A549 (cell line): ENCODE results near the gene SRSF4.

Experiments used
- CBX8 ChIP-seq: fragments of 200-600 bp; sonication (generic); IDR thresholded peaks from 2 replicates; pipeline ENCODE4 v1.6.1; 2016
- CTCF ChIP-seq: fragments of >200 bp; sonication (Bioruptor Twin); formaldehyde crosslinking; IDR thresholded peaks from 3 replicates; pipeline ENCODE4 v1.5.1; 2016
- EHMT2 ChIP-seq: fragments of 200-600 bp; sonication (generic); IDR thresholded peaks from 2 replicates; pipeline ENCODE4 v1.6.1; 2016; ENCODE audit warnings: antibody characterized with exemption, low read depth, mild to moderate bottlenecking, moderate library complexity
- EP300 ChIP-seq, 2 experiments: fragments of >200 bp; sonication (Bioruptor Twin); formaldehyde crosslinking; IDR thresholded peaks; 2 replicates in 1 of 2; 3 replicates in 1 of 2; pipeline ENCODE4 v1.6.1; 2016 to 2017
- HEYL ChIP-seq: fragments of 250-450 bp; sonication (Bioruptor Pico); IDR thresholded peaks from 2 replicates; pipeline ENCODE4 v1.8.0; 2021; ENCODE audit warnings: mild to moderate bottlenecking, moderate library complexity
- KDM1A ChIP-seq: fragments of 200-600 bp; sonication (generic); IDR thresholded peaks from 2 replicates; pipeline ENCODE4 v1.6.1; 2016; ENCODE audit warnings: low read depth, mild to moderate bottlenecking
- NPAS2 ChIP-seq: fragments of 250-450 bp; sonication (Bioruptor Pico); IDR thresholded peaks from 2 replicates; pipeline ENCODE4 v1.8.0; 2022; ENCODE audit warnings: mild to moderate bottlenecking, moderate library complexity, borderline replicate concordance
- PHF8 ChIP-seq: fragments of 200-600 bp; sonication (generic); IDR thresholded peaks from 2 replicates; pipeline ENCODE4 v1.6.1; 2016; ENCODE audit warnings: low read depth, mild to moderate bottlenecking, antibody characterized with exemption, moderate library complexity, borderline replicate concordance
- POLR2A ChIP-seq: IDR thresholded peaks from 2 replicates; pipeline ENCODE4 v1.6.1; 2012; ENCODE audit warnings: mild to moderate bottlenecking, low read length
- RAD21 ChIP-seq, 2 experiments: fragments of >200 bp in 1 of 2; sonication (Bioruptor Twin) in 1 of 2; formaldehyde crosslinking in 1 of 2; IDR thresholded peaks in 1 of 2; conservative IDR thresholded peaks in 1 of 2; 2 replicates in 1 of 2; 3 replicates in 1 of 2; pipeline ENCODE4 v1.6.1; 2012 to 2018; ENCODE audit warnings: inconsistent platforms in 1 of 2
- RFX5 ChIP-seq: fragments of 450-650 bp; IDR thresholded peaks from 2 replicates; pipeline ENCODE4 v1.7.1; 2014; ENCODE audit warnings: antibody characterized with exemption, mild to moderate bottlenecking, moderate library complexity
- RNF2 ChIP-seq: fragments of 200-600 bp; sonication (generic); IDR thresholded peaks from 2 replicates; pipeline ENCODE4 v1.6.1; 2016; ENCODE audit warnings: low read depth, mild to moderate bottlenecking, antibody characterized with exemption, moderate library complexity, borderline replicate concordance
- ZFP36 ChIP-seq: fragments of 450-650 bp; IDR thresholded peaks from 2 replicates; pipeline ENCODE4 v1.6.1; 2014; ENCODE audit warnings: borderline replicate concordance; ENCODE audit not compliant: partially characterized antibody
- ZNF302 ChIP-seq: fragments of 250-450 bp; sonication (Bioruptor Pico); IDR thresholded peaks from 2 replicates; pipeline ENCODE4 v1.9.0; 2021; ENCODE audit warnings: inconsistent platforms, mild to moderate bottlenecking, moderate library complexity

GRCh38 chr1:29133861-29134694 is 47.6 kb downstream of the SRSF4 start:
- TF ChIP-seq CTCF (no peak), POLR2A (no peak), CBX8 (no peak), RAD21 (conservative IDR thresholded peaks at IDR 0.05 in 1 of 2, IDR thresholded peaks at IDR 0.05 in 1 of 2) (no peak), KDM1A (no peak), EHMT2 (no peak), RFX5 (no peak), NPAS2 (CRISPR knock-in tag) (no peak), ZFP36 (no peak), RNF2 (no peak), PHF8 (no peak), ZNF302 (CRISPR knock-in tag) (no peak), HEYL (no peak), EP300 (IDR thresholded peaks at IDR 0.05) (no peak)
